ENCODE data around the gene DCAF10.
"Not testable (repeated sequence)": the region's sequence is repeated elsewhere in the genome, so short reads cannot be mapped to it uniquely, and the experiment has no call there.

DCAF10 gene

GRCh38 chr9:37880916-37881479 is 80.4 kb downstream of the DCAF10 start:
- in situ Hi-C loops (cut with HindIII; ENCODE audit: low pct_ligation_motif_present, low sequenced_read_pairs): no loop called here
- H3K27me3 ChIP-seq (replicated peaks): no peaks in the 10 kb centered on the region
- no peak overlapping the region for H3K27ac ChIP-seq
- H3K36me3 ChIP-seq (replicated peaks): peaks cover 11% of the 10 kb centered on the region
- TF ChIP-seq CTCF (IDR thresholded peaks at IDR 0.05; ENCODE audit: low read depth, low read length, missing control alignments): no peak
- no peak for DNase-seq
- no peak overlapping the region for H3K4me3 ChIP-seq (ENCODE audit: low read depth, low read length)

- H3K27ac ChIP-seq; H3K27me3 ChIP-seq (replicated peaks); DNase-seq; in situ Hi-C loops (cut with HindIII; ENCODE audit: low pct_ligation_motif_present, low sequenced_read_pairs); H3K4me3 ChIP-seq (ENCODE audit: low read depth, low read length): not testable (repeated sequence)
- H3K36me3 ChIP-seq (replicated peaks): peaks cover 14% of the 10 kb centered on the region
Observed at GRCh38 chr9:37887977-37888583, 87.5 kb downstream of the DCAF10 start.

DNA sequence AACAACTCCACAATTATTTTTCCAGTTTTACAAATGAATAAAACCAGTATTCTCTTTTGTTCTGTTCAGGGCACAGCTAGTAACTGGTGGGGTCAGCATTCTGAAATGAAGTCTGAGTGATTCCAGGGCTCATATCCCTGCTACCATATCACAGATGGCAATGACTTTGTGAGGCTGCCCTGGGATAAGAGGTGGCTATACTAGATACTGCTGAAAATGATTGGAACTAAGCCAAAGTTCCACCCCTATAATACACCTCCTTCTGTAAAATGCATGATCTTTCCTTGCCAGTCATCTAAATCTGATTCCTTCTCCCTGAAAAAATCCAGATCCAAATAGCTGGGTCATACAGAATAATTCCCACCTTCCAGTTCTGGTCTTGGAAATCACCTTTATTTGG is 88.9 kb downstream of the DCAF10 start:
- no peak overlapping the region for H3K27ac ChIP-seq
- no peaks in the 10 kb centered on the region for H3K27me3 ChIP-seq (replicated peaks)
- no peak overlapping the region for H3K4me3 ChIP-seq (ENCODE audit: low read depth, low read length)
- H3K36me3 ChIP-seq (replicated peaks): peaks cover 28% of the 10 kb centered on the region
- no peak for TF ChIP-seq CTCF (IDR thresholded peaks at IDR 0.05; ENCODE audit: low read depth, low read length, missing control alignments)
- in situ Hi-C loops (cut with HindIII; ENCODE audit: low pct_ligation_motif_present, low sequenced_read_pairs): no loop called here
- no peak for DNase-seq

DNA sequence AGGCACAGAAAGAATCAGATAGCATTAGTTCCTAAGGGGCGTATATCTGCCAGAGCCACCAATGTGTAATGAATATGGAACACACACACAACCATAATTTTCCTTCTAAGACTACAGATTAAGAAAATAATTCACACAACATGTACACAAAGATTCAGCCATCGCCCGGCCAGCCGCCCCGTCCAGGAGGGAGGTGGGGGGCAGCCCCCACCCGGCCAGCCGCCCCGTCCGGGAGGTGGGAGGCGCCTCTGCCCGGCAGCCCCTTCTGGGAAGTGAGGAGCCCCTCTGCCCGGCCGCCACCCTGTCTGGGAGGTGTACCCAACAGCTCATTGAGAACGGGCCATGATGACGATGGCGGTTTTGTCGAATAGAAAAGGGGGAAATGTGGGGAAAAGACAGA is 90.4 kb downstream of the DCAF10 start:
- H3K27me3 ChIP-seq (replicated peaks); H3K27ac ChIP-seq; DNase-seq; H3K4me3 ChIP-seq (ENCODE audit: low read depth, low read length); in situ Hi-C loops (cut with HindIII; ENCODE audit: low pct_ligation_motif_present, low sequenced_read_pairs): not testable (repeated sequence)
- peaks cover 36% of the 10 kb centered on the region for H3K36me3 ChIP-seq (replicated peaks)

DNA sequence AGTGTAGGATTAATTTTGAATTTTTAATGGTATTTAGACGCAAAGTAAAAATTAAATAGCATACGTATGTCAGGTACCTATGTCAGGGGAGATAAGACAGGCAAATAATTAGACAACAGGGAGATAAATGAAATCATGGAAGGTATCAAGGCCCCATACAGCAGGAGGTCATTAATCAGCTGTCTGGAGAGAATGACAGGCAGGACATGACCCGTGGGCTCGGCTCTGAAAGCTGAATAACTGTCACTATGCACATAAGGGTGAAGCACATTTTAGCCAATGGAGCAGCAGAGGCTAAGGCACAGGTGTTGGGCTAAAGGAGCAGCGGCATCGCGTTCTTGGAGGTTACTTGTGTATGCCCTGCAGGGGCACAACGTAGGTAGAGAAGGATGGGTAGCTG is 91.5 kb downstream of the DCAF10 start:
- no peak for TF ChIP-seq CTCF (IDR thresholded peaks at IDR 0.05; ENCODE audit: low read depth, low read length, missing control alignments)
- no peaks in the 10 kb centered on the region for H3K27me3 ChIP-seq (replicated peaks)
- in situ Hi-C loops (cut with HindIII; ENCODE audit: low pct_ligation_motif_present, low sequenced_read_pairs): no loop called here
- no peak overlapping the region for H3K4me3 ChIP-seq (ENCODE audit: low read depth, low read length)
- DNase-seq: no peak
- peaks cover 43% of the 10 kb centered on the region for H3K36me3 ChIP-seq (replicated peaks)
- H3K27ac ChIP-seq: no peak overlapping the region

GRCh38 chr9:37897665-37898064 is 97.1 kb downstream of the DCAF10 start:
- Histone ChIP-seq H3K36me3 (replicated peaks) (peaks cover 41% of the 10 kb centered on the region), H3K4me3 (ENCODE audit: low read depth, low read length) (no peak overlapping the region), H3K27me3 (replicated peaks) (no peaks in the 10 kb centered on the region), H3K27ac (no peak overlapping the region)
- in situ Hi-C loops (cut with HindIII; ENCODE audit: low pct_ligation_motif_present, low sequenced_read_pairs): no loop called here
- DNase-seq: no peak
- TF ChIP-seq CTCF (IDR thresholded peaks at IDR 0.05; ENCODE audit: low read depth, low read length, missing control alignments): no peak

DNA sequence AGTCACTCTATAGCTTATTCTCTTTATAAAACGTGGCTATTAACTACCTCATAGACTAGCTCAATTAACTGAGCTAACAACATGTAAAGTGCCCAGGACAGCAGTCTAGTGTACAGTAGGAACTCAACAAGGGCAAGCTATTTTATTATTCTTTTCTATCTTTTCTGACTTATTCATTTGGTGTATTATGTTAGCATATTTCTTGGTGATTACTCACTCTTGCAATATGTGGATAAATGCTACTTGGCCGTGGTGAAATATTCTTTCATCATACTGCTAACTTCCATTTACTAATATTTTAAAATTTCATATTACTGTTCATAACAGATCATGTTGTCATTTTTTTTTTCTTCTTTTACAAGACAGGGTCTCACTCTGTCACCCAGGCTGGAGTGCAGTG is 98.4 kb downstream of the DCAF10 start:
- Histone ChIP-seq H3K27ac (peak overlapping the region; percentile 10), H3K36me3 (replicated peaks) (peaks cover 31% of the 10 kb centered on the region), H3K27me3 (replicated peaks) (no peaks in the 10 kb centered on the region), H3K4me3 (ENCODE audit: low read depth, low read length) (no peak overlapping the region)
- TF ChIP-seq CTCF (IDR thresholded peaks at IDR 0.05; ENCODE audit: low read depth, low read length, missing control alignments): no peak
- in situ Hi-C loops (cut with HindIII; ENCODE audit: low pct_ligation_motif_present, low sequenced_read_pairs): no loop called here
- no peak for DNase-seq
